ENCODE data around the gene SIK2. TPM values are rescaled to one million over a fixed set of nuclear protein-coding genes. Genes with fewer than 3 reads are reported as not detected.
A peak's percentile ranks its signal among the peaks of the same experiment; 100 is the strongest.
"Not testable (repeated sequence)": the region's sequence is repeated elsewhere in the genome, so short reads cannot be mapped to it uniquely, and the experiment has no call there.

The SIK2 gene
- total RNA-seq, 1 donor from 2014 or later = 174 TPM

DNA sequence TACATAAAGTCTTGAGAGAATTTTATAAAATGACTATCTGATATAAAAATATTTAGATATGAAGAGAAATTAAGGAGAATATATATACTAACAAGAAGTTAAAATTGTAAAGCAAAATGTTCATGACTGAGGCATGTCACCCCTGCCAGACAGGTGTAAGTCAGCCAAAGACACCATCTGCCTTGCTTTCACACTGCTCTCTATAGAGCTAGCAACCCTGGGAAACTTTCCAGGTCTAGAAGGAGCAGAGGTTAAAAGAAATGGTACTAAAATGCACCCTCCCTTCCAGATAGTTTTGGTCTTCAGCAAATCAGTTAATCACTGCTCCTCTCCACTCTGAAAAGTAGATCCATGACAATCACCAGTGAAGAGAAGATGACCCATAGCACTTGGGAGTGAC, 147.4 kb downstream of the SIK2 start:
- no peak for DNase-seq (ENCODE audit: low spot score)

DNA sequence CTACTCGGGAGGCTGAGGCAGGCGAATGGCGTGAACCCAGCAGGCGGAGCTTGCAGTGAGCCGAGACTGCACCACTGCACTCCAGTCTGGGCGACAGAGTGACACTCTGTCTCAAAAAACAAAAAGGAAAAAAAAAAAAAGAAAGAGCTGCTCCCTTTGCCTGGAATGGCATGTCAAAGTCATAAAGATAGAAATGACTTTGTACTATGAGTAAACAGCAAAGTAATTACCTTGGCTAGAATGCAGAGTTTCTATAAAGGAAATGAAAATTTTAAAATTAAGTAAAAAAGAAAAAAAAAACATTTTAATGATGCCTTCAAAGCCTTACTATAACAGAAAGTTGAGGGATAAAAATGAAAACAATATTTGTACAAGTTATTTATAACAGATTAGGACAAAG, 153.8 kb downstream of the SIK2 start:
- DNase-seq (ENCODE audit: low spot score) = no peak

GRCh38 chr11:111759376-111759775, 157.1 kb downstream of the SIK2 start:
- no peak for DNase-seq (ENCODE audit: low spot score)

- no peak for DNase-seq (ENCODE audit: low spot score)
Measured at GRCh38 chr11:111759778-111760407, 157.6 kb downstream of the SIK2 start.

GRCh38 chr11:111761036-111761435, 158.8 kb downstream of the SIK2 start:
- DNase-seq (ENCODE audit: low spot score) = no peak

- no peak for DNase-seq (ENCODE audit: low spot score)
Measured at GRCh38 chr11:111762526-111762925, 160.3 kb downstream of the SIK2 start.

DNA sequence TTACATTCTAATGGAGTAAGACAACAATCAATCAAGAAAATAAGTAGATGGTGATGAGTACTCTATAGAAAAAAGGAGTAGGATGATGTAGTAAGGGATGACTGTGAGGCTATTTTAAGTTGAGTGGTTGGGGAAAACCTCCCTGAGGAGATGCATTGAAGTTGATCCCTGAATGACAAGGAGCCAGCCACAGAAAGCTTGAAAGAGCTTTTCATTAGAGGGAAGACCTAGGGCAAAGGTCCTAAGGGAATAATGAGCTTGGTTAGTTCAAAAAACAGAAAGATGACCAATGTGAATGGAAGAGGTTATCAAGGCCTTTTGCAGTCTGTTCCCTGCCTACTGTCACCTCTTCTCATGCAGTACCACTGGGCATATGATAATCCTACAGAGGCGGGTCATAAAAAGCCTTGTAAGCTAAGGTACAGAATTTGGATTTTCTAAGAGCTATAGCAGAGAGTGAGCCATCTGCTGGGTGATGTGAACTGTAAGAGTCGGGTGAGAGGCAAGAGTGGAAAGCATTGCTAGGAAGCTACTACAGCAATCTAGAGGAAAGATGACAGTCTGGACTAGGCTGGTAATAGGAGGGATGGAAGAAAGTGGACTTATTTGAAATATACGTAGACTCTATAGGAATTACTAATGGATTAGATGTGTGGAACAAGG, 160.9 kb downstream of the SIK2 start:
- DNase-seq (ENCODE audit: low spot score) = no peak

- no peak for DNase-seq (ENCODE audit: low spot score)
Measured at GRCh38 chr11:111764621-111765020, 162.4 kb downstream of the SIK2 start.

DNA sequence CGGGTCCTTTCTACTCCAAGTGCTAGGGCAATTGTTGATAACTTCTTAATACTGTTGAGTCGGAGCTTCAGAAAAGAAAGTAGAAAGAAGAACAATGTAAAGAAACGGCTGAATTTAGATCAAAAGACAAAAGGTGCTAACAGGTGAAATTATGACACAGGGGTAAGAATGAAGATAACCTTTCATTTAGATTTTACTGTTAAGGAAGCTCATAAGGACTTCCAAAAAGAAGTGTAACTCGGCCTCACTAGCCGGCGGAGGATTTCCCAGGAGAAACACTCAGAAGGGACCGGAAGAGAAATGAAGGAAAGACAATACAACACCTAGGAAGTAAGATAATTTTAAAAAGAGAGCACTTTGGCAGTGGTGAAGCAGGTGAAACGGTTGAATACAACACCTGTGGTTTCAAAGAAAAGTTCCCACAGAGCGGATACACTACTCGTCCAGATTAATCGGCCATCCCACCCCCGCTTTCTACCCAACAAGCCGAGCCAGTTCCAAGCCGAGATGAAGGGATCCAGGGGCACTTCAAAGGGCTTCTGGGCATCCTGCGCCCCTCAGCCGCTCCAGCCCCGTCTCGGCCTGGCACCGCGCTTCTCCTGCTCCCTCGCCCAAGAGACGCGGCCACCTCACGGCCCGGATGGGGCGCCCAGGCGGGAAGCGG, 163.2 kb downstream of the SIK2 start:
- no peak for DNase-seq (ENCODE audit: low spot score)

GRCh38 chr11:111765984-111766833, 164.0 kb downstream of the SIK2 start, which contains the start of gene PPP2R1B:
Gene PPP2R1B (minus strand): TSS chr11:111766389. CDS start chr11:111766361, 28 bp downstream.
- peak; percentile 92 for DNase-seq (ENCODE audit: low spot score)

DNA sequence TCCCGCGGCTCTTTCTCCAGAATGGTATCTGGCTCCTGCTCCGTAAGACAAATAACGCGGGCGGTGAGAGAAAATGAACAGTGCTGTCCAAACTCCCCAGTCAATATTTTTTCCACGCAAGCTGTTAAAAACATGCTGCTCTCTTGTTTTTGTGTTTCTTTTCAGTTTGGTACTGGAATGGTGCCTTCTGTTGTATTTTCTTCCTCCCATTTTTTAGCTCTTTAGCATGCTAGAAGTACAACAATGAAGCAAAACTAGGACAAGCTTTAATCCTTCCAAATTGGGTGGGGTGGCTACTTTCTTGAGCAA, 164.5 kb downstream of the SIK2 start:
- no peak for DNase-seq (ENCODE audit: low spot score)

DNA sequence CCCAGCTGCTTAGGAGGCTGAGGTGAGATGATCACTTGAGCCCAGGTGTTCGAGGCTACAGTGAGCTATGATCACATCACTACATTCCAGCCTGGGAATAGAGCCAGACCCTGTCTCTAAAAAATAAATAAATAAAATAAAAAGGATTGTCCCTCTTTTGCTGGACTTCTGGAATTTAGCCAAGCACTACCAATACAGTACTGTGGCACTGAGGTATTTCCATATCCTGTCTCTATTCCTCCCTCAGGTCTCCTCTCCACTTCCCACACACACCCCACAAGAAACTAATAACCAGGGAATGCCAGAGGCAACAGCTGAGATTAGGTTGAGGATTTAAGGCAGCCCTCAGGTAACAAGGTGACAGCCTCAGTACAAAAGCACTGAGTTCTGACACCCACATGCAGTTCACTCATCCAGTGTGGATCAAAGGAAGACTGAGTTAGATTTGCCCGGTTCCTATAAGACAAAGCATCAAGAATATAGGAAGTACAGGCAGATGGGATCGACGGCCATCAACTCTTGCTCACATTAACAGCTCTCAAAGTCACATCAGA, 168.4 kb downstream of the SIK2 start:
- DNase-seq (ENCODE audit: low spot score) = no peak

DNA sequence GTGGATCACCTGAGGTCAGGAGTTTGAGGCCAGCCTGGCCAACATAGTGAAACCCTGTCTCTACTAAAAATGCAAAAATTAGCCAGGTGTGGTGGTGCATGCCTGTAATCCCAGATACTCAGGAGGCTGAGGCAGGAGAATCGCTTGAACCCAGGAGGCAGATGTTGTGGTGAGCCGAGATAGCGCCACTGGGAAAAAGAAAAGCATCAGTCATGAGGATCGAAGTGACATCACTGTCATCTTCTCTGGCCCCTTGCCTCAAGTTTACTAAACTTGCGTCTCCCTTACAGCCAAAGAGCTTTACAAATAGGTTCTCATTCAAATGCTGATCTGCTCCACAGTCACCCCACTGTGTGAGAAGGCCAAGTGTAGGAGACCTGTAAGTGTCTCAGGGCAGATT, 169.0 kb downstream of the SIK2 start:
- DNase-seq (ENCODE audit: low spot score) = not testable (repeated sequence)

DNA sequence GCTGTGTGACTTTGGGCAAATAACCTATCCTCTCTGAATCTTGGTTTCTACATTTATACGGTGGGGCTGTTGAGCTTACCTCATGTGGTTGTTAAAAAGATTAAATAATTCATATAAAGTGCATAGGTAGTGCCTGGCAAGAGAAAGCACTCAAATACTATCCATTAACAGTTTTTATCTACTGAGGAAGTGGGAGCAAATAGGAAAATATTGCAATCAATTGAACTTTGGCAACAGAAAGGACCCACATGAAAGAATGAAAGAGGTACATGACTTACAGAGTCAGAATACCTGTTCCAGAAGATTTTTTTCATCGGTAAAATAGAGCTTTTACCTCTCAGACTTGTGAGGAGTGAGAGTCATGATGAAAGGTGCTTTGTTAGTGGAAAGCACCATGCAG, 170.3 kb downstream of the SIK2 start:
- no peak for DNase-seq (ENCODE audit: low spot score)

- DNase-seq (ENCODE audit: low spot score) = no peak
Measured at GRCh38 chr11:111774955-111775710, 172.9 kb downstream of the SIK2 start.

DNA sequence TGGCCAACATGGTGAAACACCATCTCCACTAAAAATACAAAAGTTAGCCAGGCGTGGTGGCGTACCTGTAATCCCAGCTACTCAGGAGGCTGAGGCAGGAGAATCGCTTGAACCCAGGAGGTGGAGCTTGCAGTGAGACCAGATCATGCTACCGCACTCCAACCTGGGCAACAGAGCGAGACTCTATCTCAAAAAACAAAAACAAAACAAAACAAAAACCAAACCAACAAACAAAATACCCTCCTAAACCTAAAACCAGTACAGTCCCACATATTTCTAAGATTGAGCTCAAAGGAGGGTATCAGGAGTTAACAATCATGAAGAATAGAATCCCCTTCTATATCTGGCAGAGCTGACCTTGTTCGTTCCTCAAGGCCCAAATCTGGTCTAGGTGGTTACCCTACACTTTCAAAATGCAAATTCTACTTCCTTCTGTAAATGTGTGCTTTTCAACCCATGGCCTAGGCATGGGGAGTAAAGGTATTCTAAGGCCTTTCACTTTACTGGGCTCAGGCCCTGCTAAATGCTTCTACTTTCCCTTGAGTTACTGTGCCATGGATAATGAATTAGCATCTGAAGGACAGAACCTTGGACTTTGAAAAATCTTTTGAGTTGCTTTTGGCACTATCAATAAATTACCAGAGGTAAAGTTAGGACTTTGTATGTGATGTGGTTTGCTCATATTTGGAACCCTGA, 174.3 kb downstream of the SIK2 start:
- DNase-seq (ENCODE audit: low spot score) = no peak

- DNase-seq (ENCODE audit: low spot score) = no peak
Measured at GRCh38 chr11:111777094-111778046, 175.1 kb downstream of the SIK2 start.

- no peak for DNase-seq (ENCODE audit: low spot score)
Measured at GRCh38 chr11:111778047-111778558, 175.9 kb downstream of the SIK2 start.

DNA sequence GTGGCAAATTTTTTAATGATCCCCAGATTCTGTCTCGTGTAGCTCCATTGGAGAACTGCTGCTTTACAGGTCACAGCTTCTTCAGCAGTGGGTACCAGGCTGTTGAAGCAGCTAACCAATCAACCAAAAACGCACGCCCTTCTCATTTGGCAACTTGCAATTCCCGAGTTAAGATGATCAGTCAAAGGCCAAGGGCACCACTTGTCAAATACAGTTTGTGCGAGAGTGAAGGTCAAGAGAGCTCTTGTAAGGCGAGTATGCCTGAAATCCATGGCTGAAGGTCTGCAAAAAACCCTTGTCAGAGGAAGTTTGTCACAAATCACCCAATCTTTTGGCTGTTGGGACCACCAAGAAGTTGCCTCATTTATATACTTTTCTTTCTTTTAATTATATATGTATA, 176.9 kb downstream of the SIK2 start:
- no peak for DNase-seq (ENCODE audit: low spot score)
